Ishikawa (cell line): Measurements from ENCODE around the gene SP5.
A peak's percentile ranks its signal among the peaks of the same experiment; 100 is the strongest.

ENCODE experiments used
- CEBPB ChIP-seq: IDR thresholded peaks from 2 replicates; pipeline ENCODE4 v1.6.1; 2012
- CREB1 ChIP-seq: IDR thresholded peaks from 2 replicates; pipeline ENCODE4 v1.6.1; 2012; ENCODE audit warnings: low read depth
- EGR1 ChIP-seq: IDR thresholded peaks from 2 replicates; pipeline ENCODE4 v1.6.1; 2012
- EP300 ChIP-seq: IDR thresholded peaks from 2 replicates; pipeline ENCODE4 v1.6.1; 2012; ENCODE audit warnings: borderline replicate concordance
- FOXM1 ChIP-seq: IDR thresholded peaks from 2 replicates; pipeline ENCODE4 v1.6.1; 2012; ENCODE audit warnings: low read depth, borderline replicate concordance
- MAX ChIP-seq: IDR thresholded peaks from 2 replicates; pipeline ENCODE4 v1.6.1; 2012
- RAD21 ChIP-seq: IDR thresholded peaks from 2 replicates; pipeline ENCODE4 v1.6.1; 2012; ENCODE audit warnings: low read depth
- REST ChIP-seq: IDR thresholded peaks from 2 replicates; pipeline ENCODE4 v1.6.1; 2012; ENCODE audit warnings: low read depth, mild to moderate bottlenecking
- TAF1 ChIP-seq: IDR thresholded peaks from 2 replicates; pipeline ENCODE4 v1.6.1; 2012; ENCODE audit warnings: low read depth, mild to moderate bottlenecking
- TCF12 ChIP-seq: IDR thresholded peaks from 2 replicates; pipeline ENCODE4 v1.6.1; 2012; ENCODE audit warnings: low read depth
- TEAD4 ChIP-seq: IDR thresholded peaks from 2 replicates; pipeline ENCODE4 v1.6.1; 2012
- USF1 ChIP-seq: IDR thresholded peaks from 2 replicates; pipeline ENCODE4 v1.6.1; 2012
- YY1 ChIP-seq: IDR thresholded peaks from 2 replicates; pipeline ENCODE4 v1.6.1; 2012; ENCODE audit warnings: low read depth

- TF ChIP-seq REST (no peak), TCF12 (no peak), EP300 (no peak), CEBPB (no peak), RAD21 (peak; percentile 32; the same call in 1 of the 2 replicates), MAX (no peak), USF1 (no peak), YY1 (no peak), EGR1 (no peak), TEAD4 (no peak), TAF1 (no peak), CREB1 (no peak), FOXM1 (no peak)
Observed at GRCh38 chr2:170736628-170737027, 21.5 kb downstream of the SP5 start.
